Camera-type eye (tissue), 1 donor: ENCODE results near the gene TAF15. TPM values are rescaled to one million over a fixed set of nuclear protein-coding genes. Genes with fewer than 3 reads are reported as not detected.

Source experiments
- total RNA-seq: library from RNA; depleted of rRNA; stranded (reverse); fragments of >200 nt; gene quantifications from one replicate; pipeline ENCODE4 v1.2.3, GENCODE V29; 2014

Gene TAF15
- total RNA-seq: 132 TPM

GRCh38 chr17:35808962-35809854, at the start of gene TAF15:
Gene TAF15, plus strand, starts transcription at chr17:35809484. Its CDS starts 86 bp downstream, at chr17:35809570.

DNA sequence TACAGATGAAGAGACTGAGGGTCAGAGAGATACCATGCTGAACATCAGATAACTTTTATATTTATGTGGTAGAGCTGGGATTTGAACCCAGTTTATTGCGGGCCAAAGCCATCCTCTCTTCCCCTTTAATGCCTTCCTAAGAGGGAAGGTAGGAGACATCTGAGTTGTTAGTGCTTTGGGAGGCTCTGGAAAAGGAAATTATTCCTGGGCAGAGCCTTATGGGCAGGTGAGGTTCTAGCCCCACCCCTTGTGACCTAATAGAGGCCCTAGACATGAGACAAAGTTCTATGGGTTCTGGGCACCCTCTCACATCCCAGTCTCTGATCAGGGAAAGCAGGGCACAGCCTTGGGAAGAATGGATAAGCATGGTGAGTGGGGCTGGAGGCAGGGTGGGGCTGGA, 48.7 kb upstream of the TAF15 start, which contains the start of gene C17orf50:
Gene C17orf50, plus strand, starts transcription at position 301 of the 400 bp plus-strand sequence. Its CDS starts 55 bp downstream, at position 356.

GRCh38 chr17:35795007-35795870, 14.0 kb upstream of the TAF15 start, which contains the start of gene MMP28:
Gene MMP28, minus strand, starts transcription at chr17:35795641. Its CDS starts 264 bp downstream, at chr17:35795377.

GRCh38 chr17:35868737-35869136, 59.5 kb downstream of the TAF15 start, which contains the start of gene HEATR9:
Gene HEATR9, minus strand, starts transcription at chr17:35868891. Its CDS starts 149 bp downstream, at chr17:35868742.

DNA sequence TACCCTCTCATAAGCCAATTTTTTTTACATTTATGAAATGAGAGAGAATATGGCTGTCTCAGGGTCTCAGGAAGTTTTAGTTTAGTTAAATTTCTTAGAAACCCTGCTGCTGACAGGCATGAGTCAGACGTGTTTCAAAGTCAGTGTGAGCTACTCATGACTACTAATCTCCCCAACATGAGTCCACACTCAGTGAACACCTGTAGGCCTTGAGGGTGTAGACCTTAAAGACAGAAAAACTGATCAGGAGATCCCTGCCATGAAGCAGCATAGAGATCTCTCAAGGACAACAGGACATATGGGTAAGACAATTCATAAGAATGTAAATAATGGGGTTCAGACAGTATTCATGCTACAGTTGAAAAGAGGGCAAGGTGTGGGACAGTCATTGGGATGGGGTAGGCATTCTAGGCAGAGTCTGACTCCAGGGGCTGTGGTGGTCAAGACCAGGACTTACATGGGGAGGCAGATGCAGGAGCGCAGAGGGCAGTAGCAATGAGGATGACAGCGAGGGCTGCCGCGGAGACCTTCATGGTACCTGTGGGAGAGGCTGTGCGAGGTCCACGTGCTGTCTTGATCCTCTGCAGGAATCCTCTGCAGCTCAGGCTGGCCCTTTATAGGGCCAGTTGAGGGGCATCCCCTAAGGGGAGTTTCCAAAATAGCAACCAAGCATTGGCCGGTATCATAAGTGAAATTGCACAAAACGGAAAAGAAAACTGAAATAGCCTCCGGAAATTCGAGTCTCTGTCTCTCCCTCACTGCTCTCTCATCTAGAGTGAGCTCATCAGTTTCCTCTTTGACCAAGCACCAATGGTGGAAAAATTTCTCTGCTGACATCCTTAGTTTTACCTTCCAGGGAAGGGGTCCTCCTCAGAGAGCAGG, 70.7 kb downstream of the TAF15 start, which contains the start of gene CCL5:
Gene CCL5, minus strand, starts transcription at position 588 of the 882 bp plus-strand sequence.

Other genes with a start within 250 kb of the TAF15 start
- gene SLFN14, start 248.7 kb upstream of the TAF15 start, total RNA-seq: 1.0 TPM
- gene PEX12, start 230.9 kb upstream of the TAF15 start, total RNA-seq: 7.6 TPM
- 116 TPM for gene AP2B1, start 222.2 kb upstream of the TAF15 start, total RNA-seq
- gene RASL10B, start 77.8 kb upstream of the TAF15 start, total RNA-seq: 4.1 TPM
- gene GAS2L2, start 56.2 kb upstream of the TAF15 start, total RNA-seq: 0.33 TPM
- not detected for gene C17orf50, start 48.6 kb upstream of the TAF15 start, total RNA-seq
- gene MMP28, start 13.8 kb upstream of the TAF15 start, total RNA-seq: 4.2 TPM
- gene HEATR9, start 59.4 kb downstream of the TAF15 start, total RNA-seq: not detected
- gene CCL5, start 70.9 kb downstream of the TAF15 start, total RNA-seq: 2.1 TPM
- 0.99 TPM for gene RDM1, start 121.3 kb downstream of the TAF15 start, total RNA-seq
- gene LYZL6, start 134.2 kb downstream of the TAF15 start, total RNA-seq: not detected
- gene CCL16, start 172.0 kb downstream of the TAF15 start, total RNA-seq: not detected
- gene CCL14, start 177.2 kb downstream of the TAF15 start, total RNA-seq: 0.60 TPM
- gene CCL15, start 192.1 kb downstream of the TAF15 start, total RNA-seq: not detected
- not detected for gene CCL23, start 208.5 kb downstream of the TAF15 start, total RNA-seq